PC-3 (cell line): Measurements from ENCODE around the gene SPTLC3.

ENCODE experiments used
- CTCF ChIP-seq: fragments of 300-600 bp; sonication (generic); conservative IDR thresholded peaks from 2 replicates; pipeline ENCODE4 v1.5.1; 2017; ENCODE audit warnings: antibody characterized with exemption, low read depth, mild to moderate bottlenecking, low read length
- EZH2 ChIP-seq: fragments of 300-600 bp; sonication (generic); IDR thresholded peaks from one replicate; pipeline ENCODE4 v1.6.1; 2017; ENCODE audit warnings: antibody characterized with exemption, mild to moderate bottlenecking, low read length; ENCODE audit not compliant: unreplicated experiment
- EZH2phosphoT487 ChIP-seq: fragments of 300-600 bp; sonication (generic); IDR thresholded peaks from 2 replicates; pipeline ENCODE4 v1.6.1; 2018; ENCODE audit warnings: mild to moderate bottlenecking, antibody characterized with exemption, low read length, borderline replicate concordance

- TF ChIP-seq CTCF, result no peak
- TF ChIP-seq EZH2, result no peak
- no peak for TF ChIP-seq EZH2phosphoT487
These were observed 23.0 kb downstream of the SPTLC3 start for GRCh38 chr20:13031751-13032150.
